Hepatocyte (in vitro differentiated cells): Measurements from ENCODE around the gene HSF2BP.
"Not testable (repeated sequence)": the region's sequence is repeated elsewhere in the genome, so short reads cannot be mapped to it uniquely, and the experiment has no call there.

Experiments used
- CTCF ChIP-seq: fragments of 200-600 bp; sonication (generic); IDR thresholded peaks from 2 replicates; pipeline ENCODE4 v1.5.1; 2016; ENCODE audit warnings: antibody characterized with exemption, mild to moderate bottlenecking; ENCODE audit not compliant: poor library complexity
- EZH2 ChIP-seq: fragments of 200-600 bp; sonication (generic); IDR thresholded peaks from 2 replicates; pipeline ENCODE4 v1.6.1; 2016; ENCODE audit warnings: antibody characterized with exemption, mild to moderate bottlenecking, borderline replicate concordance

DNA sequence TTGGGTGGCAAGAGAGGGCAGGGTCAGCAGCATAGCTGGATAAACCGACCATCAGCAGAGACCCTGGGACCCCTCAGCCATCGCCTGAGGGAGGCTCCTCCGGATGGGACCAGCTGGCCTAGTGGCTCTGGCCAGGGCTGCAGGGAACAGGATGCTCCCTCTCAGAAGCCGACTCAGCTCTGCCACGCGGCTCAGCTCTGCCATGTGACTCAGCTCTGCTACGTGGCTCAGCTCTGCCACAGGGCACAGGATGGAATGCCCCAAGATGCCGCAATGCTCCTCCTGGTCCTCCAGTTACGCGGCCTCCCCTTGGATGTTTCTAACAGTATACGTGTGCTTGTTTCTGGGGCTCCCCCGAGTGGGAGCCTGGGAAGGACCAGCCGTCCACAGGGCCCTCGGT is 165.8 kb downstream of the HSF2BP start:
- not testable (repeated sequence) for TF ChIP-seq CTCF, EZH2
